ENCODE measurements around the gene SENP6. TPM values are rescaled to one million over a fixed set of nuclear protein-coding genes. Genes with fewer than 3 reads are reported as not detected.
"Not testable (repeated sequence)": the region's sequence is repeated elsewhere in the genome, so short reads cannot be mapped to it uniquely, and the experiment has no call there.

SENP6 gene, protein sequence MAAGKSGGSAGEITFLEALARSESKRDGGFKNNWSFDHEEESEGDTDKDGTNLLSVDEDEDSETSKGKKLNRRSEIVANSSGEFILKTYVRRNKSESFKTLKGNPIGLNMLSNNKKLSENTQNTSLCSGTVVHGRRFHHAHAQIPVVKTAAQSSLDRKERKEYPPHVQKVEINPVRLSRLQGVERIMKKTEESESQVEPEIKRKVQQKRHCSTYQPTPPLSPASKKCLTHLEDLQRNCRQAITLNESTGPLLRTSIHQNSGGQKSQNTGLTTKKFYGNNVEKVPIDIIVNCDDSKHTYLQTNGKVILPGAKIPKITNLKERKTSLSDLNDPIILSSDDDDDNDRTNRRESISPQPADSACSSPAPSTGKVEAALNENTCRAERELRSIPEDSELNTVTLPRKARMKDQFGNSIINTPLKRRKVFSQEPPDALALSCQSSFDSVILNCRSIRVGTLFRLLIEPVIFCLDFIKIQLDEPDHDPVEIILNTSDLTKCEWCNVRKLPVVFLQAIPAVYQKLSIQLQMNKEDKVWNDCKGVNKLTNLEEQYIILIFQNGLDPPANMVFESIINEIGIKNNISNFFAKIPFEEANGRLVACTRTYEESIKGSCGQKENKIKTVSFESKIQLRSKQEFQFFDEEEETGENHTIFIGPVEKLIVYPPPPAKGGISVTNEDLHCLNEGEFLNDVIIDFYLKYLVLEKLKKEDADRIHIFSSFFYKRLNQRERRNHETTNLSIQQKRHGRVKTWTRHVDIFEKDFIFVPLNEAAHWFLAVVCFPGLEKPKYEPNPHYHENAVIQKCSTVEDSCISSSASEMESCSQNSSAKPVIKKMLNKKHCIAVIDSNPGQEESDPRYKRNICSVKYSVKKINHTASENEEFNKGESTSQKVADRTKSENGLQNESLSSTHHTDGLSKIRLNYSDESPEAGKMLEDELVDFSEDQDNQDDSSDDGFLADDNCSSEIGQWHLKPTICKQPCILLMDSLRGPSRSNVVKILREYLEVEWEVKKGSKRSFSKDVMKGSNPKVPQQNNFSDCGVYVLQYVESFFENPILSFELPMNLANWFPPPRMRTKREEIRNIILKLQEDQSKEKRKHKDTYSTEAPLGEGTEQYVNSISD
- 282 TPM for total RNA-seq (ENCODE audit: insufficient read depth, low replicate concordance)

- peak; percentile 90 for DNase-seq (ENCODE audit: low spot score)
These were observed at the start of gene SENP6 for GRCh38 chr6:75601304-75602245. TSS of gene SENP6 (plus strand) at chr6:75601880. CDS start at chr6:75602525, 645 bp downstream.

DNA sequence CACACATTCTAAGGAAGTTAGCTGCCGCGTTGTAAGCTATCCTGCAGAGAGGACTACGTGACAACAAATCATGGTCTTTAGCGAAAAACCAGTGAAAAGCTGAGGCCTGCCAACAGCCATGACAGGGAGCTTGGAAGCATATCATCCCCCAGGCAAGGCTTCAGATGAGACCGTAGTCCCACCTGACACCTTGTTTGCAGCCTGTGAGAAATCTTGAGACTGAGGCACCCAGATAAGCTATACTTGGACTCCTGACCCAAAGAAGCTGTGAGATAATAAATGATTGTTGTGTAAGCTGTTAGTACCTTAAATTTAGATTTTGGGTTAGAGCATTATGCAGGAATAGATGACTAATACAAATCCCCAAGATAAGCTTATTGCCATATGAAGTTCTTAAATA, 45.4 kb upstream of the SENP6 start:
- DNase-seq (ENCODE audit: low spot score), result peak; percentile 35

GRCh38 chr6:75557068-75557467, 44.6 kb upstream of the SENP6 start:
- no peak for DNase-seq (ENCODE audit: low spot score)

DNA sequence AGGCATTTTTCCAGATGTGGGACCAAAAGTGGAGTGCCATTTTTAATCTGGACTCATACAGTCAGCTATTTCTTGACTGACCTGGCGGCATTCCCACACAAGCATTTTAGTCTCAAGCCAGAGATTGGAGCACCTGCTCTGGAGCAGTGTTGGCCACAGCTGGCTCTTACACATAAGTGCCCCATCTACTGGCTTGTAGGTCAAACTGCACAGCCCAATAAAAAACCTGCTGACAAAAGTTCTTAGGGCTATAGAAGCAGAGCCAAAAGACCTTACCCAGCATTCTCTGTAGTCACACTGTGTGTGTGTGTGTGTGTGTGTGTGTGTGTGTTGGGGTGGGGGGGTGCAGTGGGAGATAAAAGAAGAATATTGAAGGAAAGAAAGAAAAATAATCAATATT, 38.6 kb upstream of the SENP6 start:
- no peak for DNase-seq (ENCODE audit: low spot score)

GRCh38 chr6:75566137-75566767, 35.4 kb upstream of the SENP6 start:
- no peak for DNase-seq (ENCODE audit: low spot score)

DNA sequence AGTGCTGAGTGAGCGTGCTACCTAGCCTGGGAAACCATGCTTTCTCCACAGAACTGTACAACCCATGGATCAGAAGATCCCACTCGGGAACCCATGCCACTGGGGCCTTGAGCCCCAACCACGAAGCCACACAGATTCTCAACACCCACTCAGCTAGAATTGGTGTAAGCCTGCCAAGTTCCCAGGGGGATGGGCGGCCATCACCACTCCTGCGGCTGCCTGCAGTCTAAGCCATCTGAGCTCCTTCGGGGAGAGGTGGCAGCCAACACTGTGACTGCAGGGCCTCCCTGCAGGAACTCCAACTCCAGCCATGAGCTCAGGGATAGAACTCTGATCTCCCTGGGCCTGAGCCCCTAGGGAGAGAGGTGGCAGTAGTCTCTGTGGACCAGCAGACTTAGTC, 33.6 kb upstream of the SENP6 start:
- no peak for DNase-seq (ENCODE audit: low spot score)

DNA sequence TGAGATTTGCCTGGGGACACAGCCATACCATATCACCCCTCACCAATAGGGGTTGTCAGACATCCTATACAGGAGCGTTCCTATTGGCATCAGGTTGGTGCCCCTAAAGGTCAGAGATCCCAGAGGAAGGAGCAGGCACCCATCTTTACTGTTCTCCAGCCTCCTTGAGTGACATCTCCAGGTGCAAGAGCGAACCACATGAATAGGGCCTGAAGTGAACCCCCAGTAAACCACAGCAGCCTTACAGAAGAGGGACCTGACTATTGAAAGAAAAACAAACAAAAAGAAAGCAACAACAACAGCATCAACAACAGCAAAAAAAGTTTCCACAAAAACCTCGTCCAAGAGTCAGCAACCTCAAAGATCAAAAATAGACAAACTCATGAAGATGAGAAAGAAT, 32.7 kb upstream of the SENP6 start:
- DNase-seq (ENCODE audit: low spot score), result no peak

- DNase-seq (ENCODE audit: low spot score), result not testable (repeated sequence)
These were observed 31.0 kb upstream of the SENP6 start for GRCh38 chr6:75570671-75571070.

- DNase-seq (ENCODE audit: low spot score), result no peak
These were observed 29.6 kb upstream of the SENP6 start for GRCh38 chr6:75572072-75572471.

- no peak for DNase-seq (ENCODE audit: low spot score)
These were observed 21.7 kb upstream of the SENP6 start for GRCh38 chr6:75579951-75580350.

- no peak for DNase-seq (ENCODE audit: low spot score)
These were observed 20.4 kb upstream of the SENP6 start for GRCh38 chr6:75581231-75581630.

GRCh38 chr6:75584552-75584951, 17.1 kb upstream of the SENP6 start:
- DNase-seq (ENCODE audit: low spot score), result not testable (repeated sequence)

- no peak for DNase-seq (ENCODE audit: low spot score)
These were observed 12.7 kb upstream of the SENP6 start for GRCh38 chr6:75588948-75589347.

DNA sequence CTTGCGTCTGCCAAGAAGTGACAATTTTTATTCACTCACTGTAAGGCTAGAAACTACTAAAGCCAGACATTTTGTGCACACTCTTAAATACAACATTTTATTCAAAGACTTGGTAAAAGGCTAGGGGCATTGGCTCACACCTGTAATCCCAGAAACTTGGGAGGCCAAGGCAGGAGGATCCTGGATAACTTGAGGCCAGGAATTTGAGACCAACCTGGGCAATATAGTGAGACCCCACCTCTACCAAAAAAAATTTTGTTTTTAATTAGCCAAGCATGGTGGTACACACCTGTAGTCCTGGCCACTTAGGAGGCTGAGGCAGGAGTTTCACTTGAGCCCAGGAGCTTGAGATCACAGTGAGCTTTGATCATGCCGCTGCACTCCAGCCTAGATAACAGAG, 11.3 kb upstream of the SENP6 start:
- no peak for DNase-seq (ENCODE audit: low spot score)

DNA sequence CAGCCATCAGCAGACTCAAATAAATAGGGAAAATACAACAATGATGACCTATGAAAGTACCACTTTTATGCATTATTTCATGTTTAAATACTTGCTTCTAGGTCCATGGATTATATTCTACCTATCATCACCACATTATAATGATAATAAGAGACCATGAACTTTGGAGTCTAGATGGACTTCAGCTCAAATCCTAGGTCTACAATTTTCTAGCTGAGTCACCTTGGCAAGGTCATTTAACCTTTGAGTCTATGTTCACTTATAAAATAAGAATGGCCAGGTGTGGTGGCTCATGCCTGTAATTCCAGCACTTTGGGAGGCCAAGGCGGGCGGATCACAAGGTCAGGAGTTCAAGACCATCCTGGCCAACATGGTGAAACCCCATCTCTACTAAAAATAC, 5.3 kb upstream of the SENP6 start:
- not testable (repeated sequence) for DNase-seq (ENCODE audit: low spot score)

DNA sequence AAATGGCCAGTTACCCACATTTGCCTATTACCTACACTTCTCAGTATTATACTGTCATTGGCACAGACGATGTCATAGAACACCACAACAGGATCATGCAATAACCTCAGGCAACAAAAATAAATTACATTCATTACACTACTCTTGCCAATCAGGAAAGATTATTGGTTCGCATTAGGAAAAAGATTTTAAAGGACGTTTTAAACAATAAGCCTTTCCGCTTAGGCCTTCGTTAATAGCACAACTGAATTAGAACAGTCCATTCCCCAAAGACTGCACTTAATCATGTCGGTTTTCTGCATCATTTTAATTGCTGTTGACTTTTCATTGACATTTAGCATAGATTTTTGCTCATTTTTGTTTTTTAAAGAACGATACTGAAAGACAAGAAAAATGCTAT, 912 bp upstream of the SENP6 start:
- no peak for DNase-seq (ENCODE audit: low spot score)

GRCh38 chr6:75602246-75603105, 796 bp downstream of the SENP6 start:
- DNase-seq (ENCODE audit: low spot score), result peak; percentile 62

DNA sequence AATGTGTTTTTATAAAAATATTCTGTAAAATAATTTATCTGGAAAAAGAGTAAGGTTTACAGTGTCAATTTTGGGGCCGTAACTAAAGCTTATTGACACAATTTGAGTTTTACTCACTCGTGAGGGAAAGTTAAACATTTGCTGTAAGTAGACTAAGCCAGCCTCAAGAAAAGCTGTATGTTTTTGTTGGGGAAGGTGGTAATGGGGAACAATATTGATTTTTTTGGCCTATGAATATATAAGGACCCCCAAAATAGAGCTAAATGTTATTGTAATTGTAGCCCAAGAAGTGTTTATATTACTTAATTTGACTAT, 1.4 kb downstream of the SENP6 start:
- DNase-seq (ENCODE audit: low spot score), result no peak

DNA sequence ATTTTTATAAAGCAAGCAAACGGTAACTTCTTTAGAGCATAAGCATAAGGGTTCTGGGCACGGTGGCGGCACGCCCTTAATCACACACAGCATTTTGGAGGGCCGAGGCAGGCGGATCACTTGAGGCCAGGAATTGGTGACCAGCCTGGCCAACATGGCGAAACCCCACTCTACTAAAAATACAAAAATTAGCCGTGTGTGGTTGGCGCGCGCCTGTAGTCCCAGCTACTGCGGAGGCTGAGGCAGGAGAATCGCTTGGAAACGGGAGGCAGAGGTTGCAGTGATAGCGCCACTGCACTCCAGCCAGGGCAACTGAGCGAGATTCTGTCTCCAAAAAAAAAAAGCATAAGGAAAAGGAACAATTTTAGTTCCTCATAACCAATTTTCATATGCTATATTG, 2.6 kb downstream of the SENP6 start:
- DNase-seq (ENCODE audit: low spot score), result no peak

GRCh38 chr6:75605635-75606034, 4.0 kb downstream of the SENP6 start:
- no peak for DNase-seq (ENCODE audit: low spot score)

Measured in umbilical cord (tissue), 2 donors.